ENCODE data around the gene CCDC92B. TPM values are rescaled to one million over a fixed set of nuclear protein-coding genes. Genes with fewer than 3 reads are reported as not detected.
A peak's percentile ranks its signal among the peaks of the same experiment; 100 is the strongest.

Gene CCDC92B
- total RNA-seq, 2 experiments from 2014 or later, result 0.08 to 0.09 TPM

GRCh38 chr17:2723505-2723996 lies 25.9 kb downstream of the CCDC92B start:
- Mint-ChIP-seq H3K9me3 (no peaks in the 10 kb centered on the region), H3K4me3 (peak overlapping the region; percentile 37), H3K36me3 (no peaks in the 10 kb centered on the region), H3K27ac (no peak overlapping the region), H3K27me3 (peaks cover 21% of the 10 kb centered on the region), H3K4me1 (peaks cover 5% of the 10 kb centered on the region)
- POLR2A ChIA-PET, result no interaction called here
- ATAC-seq (ENCODE audit: low read depth), result no peak
- DNase-seq, result no peak

- POLR2A ChIA-PET, result no interaction called here
- DNase-seq, result no peak
- H3K4me3 Mint-ChIP-seq, result no peak overlapping the region
- H3K9me3 Mint-ChIP-seq, result no peaks in the 10 kb centered on the region
- no peak overlapping the region for H3K27ac Mint-ChIP-seq
- peaks cover 5% of the 10 kb centered on the region for H3K4me1 Mint-ChIP-seq
- H3K36me3 Mint-ChIP-seq, result no peaks in the 10 kb centered on the region
- ATAC-seq (ENCODE audit: low read depth), result no peak
- peaks cover 21% of the 10 kb centered on the region for H3K27me3 Mint-ChIP-seq
Observed at GRCh38 chr17:2722611-2723010, 26.8 kb downstream of the CCDC92B start.

GRCh38 chr17:2721603-2722002 lies 27.8 kb downstream of the CCDC92B start:
- POLR2A ChIA-PET, result no interaction called here
- H3K27me3 Mint-ChIP-seq, result peaks cover 18% of the 10 kb centered on the region
- no peak for ATAC-seq (ENCODE audit: low read depth)
- no peak for DNase-seq
- peaks cover 5% of the 10 kb centered on the region for H3K4me1 Mint-ChIP-seq
- no peak overlapping the region for H3K4me3 Mint-ChIP-seq
- no peaks in the 10 kb centered on the region for H3K9me3 Mint-ChIP-seq
- no peaks in the 10 kb centered on the region for H3K36me3 Mint-ChIP-seq
- H3K27ac Mint-ChIP-seq, result no peak overlapping the region

GRCh38 chr17:2719861-2720260 lies 29.6 kb downstream of the CCDC92B start:
- Mint-ChIP-seq H3K9me3 (no peaks in the 10 kb centered on the region), H3K4me3 (no peak overlapping the region), H3K27me3 (peaks cover 11% of the 10 kb centered on the region), H3K4me1 (peaks cover 3% of the 10 kb centered on the region), H3K27ac (no peak overlapping the region), H3K36me3 (no peaks in the 10 kb centered on the region)
- ATAC-seq (ENCODE audit: low read depth) (no peak), DNase-seq (no peak)
- POLR2A ChIA-PET, result interaction anchor here (0.6 kb wide), 1 partner anchor 1623 kb away, joined by 3 read pairs; no protein-coding TSS in a partner anchor

GRCh38 chr17:2718150-2718938 lies 31.1 kb downstream of the CCDC92B start:
- H3K9me3 Mint-ChIP-seq, result no peaks in the 10 kb centered on the region
- H3K27me3 Mint-ChIP-seq, result peaks cover 7% of the 10 kb centered on the region
- ATAC-seq (ENCODE audit: low read depth), result no peak
- POLR2A ChIA-PET, result no interaction called here
- H3K4me1 Mint-ChIP-seq, result peaks cover 6% of the 10 kb centered on the region
- no peak for DNase-seq
- no peaks in the 10 kb centered on the region for H3K36me3 Mint-ChIP-seq
- H3K27ac Mint-ChIP-seq, result no peak overlapping the region
- H3K4me3 Mint-ChIP-seq, result no peak overlapping the region

- H3K9me3 Mint-ChIP-seq, result no peaks in the 10 kb centered on the region
- no peak overlapping the region for H3K27ac Mint-ChIP-seq
- H3K4me3 Mint-ChIP-seq, result no peak overlapping the region
- H3K27me3 Mint-ChIP-seq, result no peaks in the 10 kb centered on the region
- no peak for ATAC-seq (ENCODE audit: low read depth)
- POLR2A ChIA-PET, result no interaction called here
- peaks cover 12% of the 10 kb centered on the region for H3K4me1 Mint-ChIP-seq
- peaks cover 1% of the 10 kb centered on the region for H3K36me3 Mint-ChIP-seq
- DNase-seq, result no peak
Observed at GRCh38 chr17:2716649-2717048, 32.8 kb downstream of the CCDC92B start.

GRCh38 chr17:2713881-2714280 lies 35.6 kb downstream of the CCDC92B start:
- peak overlapping the region; percentile 21 for H3K4me3 Mint-ChIP-seq
- no peak for DNase-seq
- H3K36me3 Mint-ChIP-seq, result peaks cover 1% of the 10 kb centered on the region
- no peaks in the 10 kb centered on the region for H3K27me3 Mint-ChIP-seq
- ATAC-seq (ENCODE audit: low read depth), result no peak
- H3K4me1 Mint-ChIP-seq, result peaks cover 29% of the 10 kb centered on the region
- H3K27ac Mint-ChIP-seq, result no peak overlapping the region
- POLR2A ChIA-PET, result no interaction called here
- no peaks in the 10 kb centered on the region for H3K9me3 Mint-ChIP-seq

GRCh38 chr17:2712300-2713043 lies 37.0 kb downstream of the CCDC92B start:
- POLR2A ChIA-PET, result no interaction called here
- Mint-ChIP-seq H3K4me1 (peaks cover 30% of the 10 kb centered on the region), H3K9me3 (no peaks in the 10 kb centered on the region), H3K27me3 (no peaks in the 10 kb centered on the region), H3K27ac (peak overlapping the region; percentile 91), H3K36me3 (peaks cover 1% of the 10 kb centered on the region), H3K4me3 (peak overlapping the region; percentile 91)
- no peak for DNase-seq
- peak; percentile 2 for ATAC-seq (ENCODE audit: low read depth)

- H3K27ac Mint-ChIP-seq, result peak within 1 kb of the TSS; percentile 91
- peaks cover 30% of the 10 kb centered on the region for H3K4me1 Mint-ChIP-seq
- DNase-seq, result peak; percentile 99
- POLR2A ChIA-PET, result no interaction called here
- peak; percentile 92 for ATAC-seq (ENCODE audit: low read depth)
- peak within 1 kb of the TSS; percentile 91 for H3K4me3 Mint-ChIP-seq
- H3K9me3 Mint-ChIP-seq, result no peaks in the 10 kb centered on the region
- peaks cover 1% of the 10 kb centered on the region for H3K36me3 Mint-ChIP-seq
- H3K27me3 Mint-ChIP-seq, result no peaks in the 10 kb centered on the region
Observed at GRCh38 chr17:2711608-2712299, 37.7 kb downstream of the CCDC92B start, which contains the start of gene CLUH. CLUH (minus strand) TSS chr17:2711764; CDS start chr17:2711661, 103 bp downstream.

GRCh38 chr17:2710803-2711607 lies 38.4 kb downstream of the CCDC92B start:
- Mint-ChIP-seq H3K4me1 (peaks cover 30% of the 10 kb centered on the region), H3K9me3 (no peaks in the 10 kb centered on the region)

GRCh38 chr17:2710071-2710802 lies 39.2 kb downstream of the CCDC92B start:
- ATAC-seq (ENCODE audit: low read depth), result no peak
- POLR2A ChIA-PET, result interaction anchor here (0.7 to 1.9 kb wide), 3 partner anchors 24 to 104 kb away, joined by 3 to 4 read pairs (median 3); no protein-coding TSS in a partner anchor
- peak overlapping the region; percentile 88 for H3K4me3 Mint-ChIP-seq
- no peaks in the 10 kb centered on the region for H3K9me3 Mint-ChIP-seq
- H3K4me1 Mint-ChIP-seq, result peaks cover 32% of the 10 kb centered on the region
- H3K27me3 Mint-ChIP-seq, result no peaks in the 10 kb centered on the region
- peaks cover 1% of the 10 kb centered on the region for H3K36me3 Mint-ChIP-seq
- DNase-seq, result no peak
- peak overlapping the region; percentile 82 for H3K27ac Mint-ChIP-seq

More at GRCh38 chr17:2710803-2711607, 38.4 kb downstream of the CCDC92B start:
- POLR2A ChIA-PET, result interaction anchor here (0.7 to 1.9 kb wide), 3 partner anchors 24 to 104 kb away, joined by 3 to 4 read pairs (median 3); no protein-coding TSS in a partner anchor
- peak overlapping the region; percentile 88 for H3K4me3 Mint-ChIP-seq
- peaks cover 1% of the 10 kb centered on the region for H3K36me3 Mint-ChIP-seq
- DNase-seq, result peak; percentile 61
- H3K27ac Mint-ChIP-seq, result peak overlapping the region; percentile 82
- peak; percentile 2 for ATAC-seq (ENCODE audit: low read depth)
- H3K27me3 Mint-ChIP-seq, result no peaks in the 10 kb centered on the region

- Mint-ChIP-seq H3K36me3 (peaks cover 1% of the 10 kb centered on the region), H3K27me3 (no peaks in the 10 kb centered on the region), H3K9me3 (no peaks in the 10 kb centered on the region), H3K4me1 (peaks cover 32% of the 10 kb centered on the region), H3K27ac (peak overlapping the region; percentile 75), H3K4me3 (peak overlapping the region; percentile 7)
- DNase-seq, result no peak
- POLR2A ChIA-PET, result interaction anchor here (1.9 kb wide), 1 partner anchor 31 kb away, joined by 4 read pairs; no protein-coding TSS in a partner anchor
- ATAC-seq (ENCODE audit: low read depth), result no peak
Observed at GRCh38 chr17:2709183-2709661, 40.2 kb downstream of the CCDC92B start.
